Endothelial cell of umbilical vein (primary cell): Measurements from ENCODE around the gene RGS7. TPM values are rescaled to one million over a fixed set of nuclear protein-coding genes. Genes with fewer than 3 reads are reported as not detected.
"Not testable (repeated sequence)": the region's sequence is repeated elsewhere in the genome, so short reads cannot be mapped to it uniquely, and the experiment has no call there.

Experiments
- BruUV-seq: library from RNA; stranded (reverse); fragments of 400-500 nt; replicated peaks from 2 replicates; lab custom pipeline; 2021; lab: Mats Ljungman, UMichigan
- CTCF ChIA-PET: fragments of 300-600, 350-600 bp; sonication (Branson Sonifier 250); formaldehyde crosslinking; loops from one replicate; lab custom pipeline; 2021; ENCODE audit warnings: antibody characterized with exemption, inconsistent platforms; lab: Charles Lee
- POLR2A ChIA-PET: fragments of 300-600, 350-600 bp; sonication (Branson Sonifier 250); formaldehyde crosslinking; loops from one replicate; lab custom pipeline; 2021; ENCODE audit warnings: antibody characterized with exemption, inconsistent platforms; lab: Charles Lee
- DNase-seq: peaks from one replicate; pipeline ENCODE4 v3.0.0-alpha.2; 2011; ENCODE audit warnings: low read depth, low spot score
- FAIRE-seq: peaks from 2 replicates; lab custom pipeline; 2011; peaks lifted over from hg19 to GRCh38; lab: Jason Lieb, UNC
- H2AFZ ChIP-seq: 2 replicates; pipeline ENCODE4 v1.6.0; 2012; ENCODE audit warnings: low read depth, low read length, control low read depth, inconsistent platforms
- H3K27ac ChIP-seq: 2 replicates; pipeline ENCODE4 v1.5.1; 2011; ENCODE audit warnings: low read depth, mild to moderate bottlenecking, control low read depth, low read length, moderate library complexity; ENCODE audit not compliant: insufficient read depth
- H3K27me3 ChIP-seq, 2 experiments: 2 replicates each; pipeline versions ENCODE4 v1.6.0 to v1.6.1; 2011; ENCODE audit warnings: low read length in 2 of 2, mixed read lengths in 1 of 2; ENCODE audit not compliant: control insufficient read depth in 2 of 2, insufficient read depth in 2 of 2
- H3K36me3 ChIP-seq, 2 experiments: 2 replicates in 1 of 2; 3 replicates in 1 of 2; pipeline ENCODE4 v1.5.1; 2011; ENCODE audit warnings: low read length in 2 of 2, mild to moderate bottlenecking in 1 of 2, moderate library complexity in 1 of 2; ENCODE audit not compliant: control insufficient read depth in 2 of 2, insufficient read depth in 2 of 2; ENCODE audit errors: extremely low read depth in 1 of 2
- H3K4me1 ChIP-seq: 3 replicates; pipeline ENCODE4 v1.5.1; 2011; ENCODE audit warnings: mild to moderate bottlenecking, low read length; ENCODE audit not compliant: control insufficient read depth, insufficient read depth; ENCODE audit errors: extremely low read depth
- H3K4me2 ChIP-seq: 2 replicates; pipeline ENCODE4 v1.6.1; 2011; ENCODE audit warnings: low read length, control low read depth, mixed read lengths; ENCODE audit not compliant: insufficient read depth
- H3K4me3 ChIP-seq, 3 experiments: fragments of 200-600 bp in 1 of 3; sonication (generic), shearing (Covaris generic) in 1 of 3; replicated peaks in 1 of 3; 2 replicates each; pipeline ENCODE4 v1.5.1; 2011 to 2016; ENCODE audit warnings: control low read depth in 3 of 3, low read length in 3 of 3, mild to moderate bottlenecking in 2 of 3, inconsistent platforms in 1 of 3, low read depth in 1 of 3, moderate library complexity in 1 of 3; ENCODE audit not compliant: insufficient read depth in 1 of 3
- H3K79me2 ChIP-seq: 2 replicates; pipeline ENCODE4 v1.6.0; 2012; ENCODE audit warnings: low read length, inconsistent platforms; ENCODE audit not compliant: control insufficient read depth, insufficient read depth
- H3K9ac ChIP-seq: replicated peaks from 2 replicates; pipeline ENCODE3; 2011; ENCODE audit warnings: low read length, control low read depth; ENCODE audit not compliant: insufficient read depth; ENCODE audit errors: extremely low read depth
- H3K9me1 ChIP-seq: replicated peaks from 3 replicates; pipeline ENCODE4 v1.6.0; 2011; ENCODE audit warnings: mild to moderate bottlenecking, low read length; ENCODE audit not compliant: control insufficient read depth, insufficient read depth; ENCODE audit errors: extremely low read depth
- H3K9me3 ChIP-seq: replicated peaks from 2 replicates; pipeline ENCODE4 v1.5.1; 2012; ENCODE audit warnings: low read length, inconsistent platforms; ENCODE audit not compliant: control insufficient read depth, insufficient read depth
- H4K20me1 ChIP-seq: replicated peaks from 2 replicates; pipeline ENCODE3; 2011; ENCODE audit warnings: mild to moderate bottlenecking, low read length; ENCODE audit not compliant: control insufficient read depth, insufficient read depth; ENCODE audit errors: extremely low read depth
- EZH2 ChIP-seq: IDR thresholded peaks from 2 replicates; pipeline ENCODE4 v1.6.1; 2012; ENCODE audit warnings: borderline replicate concordance, low read depth, mild to moderate bottlenecking, moderate library complexity, low read length, inconsistent platforms; ENCODE audit not compliant: severe bottlenecking
- FOS ChIP-seq: IDR thresholded peaks from 2 replicates; pipeline ENCODE4 v1.6.1; 2011; ENCODE audit warnings: mild to moderate bottlenecking, low read length, moderate library complexity, borderline replicate concordance; ENCODE audit not compliant: insufficient read depth
- GATA2 ChIP-seq: IDR thresholded peaks from 2 replicates; pipeline ENCODE4 v1.7.0; 2011; ENCODE audit warnings: low read depth, mild to moderate bottlenecking, moderate library complexity, mixed read lengths, low read length; ENCODE audit not compliant: insufficient read length, insufficient read depth
- JUN ChIP-seq: IDR thresholded peaks from 2 replicates; pipeline ENCODE4 v1.6.1; 2011; ENCODE audit warnings: borderline replicate concordance, low read depth; ENCODE audit not compliant: insufficient read length, insufficient read depth
- MYC ChIP-seq: IDR thresholded peaks from one replicate; pipeline ENCODE4 v1.6.1; 2011; ENCODE audit warnings: mild to moderate bottlenecking, low read depth, low read length
- POLR2A ChIP-seq: IDR thresholded peaks from 2 replicates; pipeline ENCODE4 v1.6.1; 2012; ENCODE audit warnings: low read depth, mild to moderate bottlenecking, control low read depth, low read length
- POLR2AphosphoS5 ChIP-seq: IDR thresholded peaks from 2 replicates; pipeline ENCODE4 v1.6.1; 2012; ENCODE audit warnings: low read depth, mild to moderate bottlenecking, control low read depth, low read length, moderate library complexity; ENCODE audit not compliant: insufficient read depth
- dilution Hi-C: fragments of 300-500 bp; cut with MboI; formaldehyde crosslinking; loops from one replicate; pipeline ENCODE4 v1.15.0; 2019; ENCODE audit warnings: low sequenced_read_pairs; ENCODE audit not compliant: extremely low pct_ligation_motif_present
- intact Hi-C: fragments of 100-400 bp; cut with micrococcal nuclease; formaldehyde crosslinking; loops from one replicate; pipeline ENCODE4 v1.10.0; 2022
- polyA plus RNA-seq, 4 experiments: library from polyadenylated mRNA; depleted of rRNA in 3 of 4; stranded (reverse) in 3 of 4; unstranded in 1 of 4; fragments of >200 nt; gene quantifications; 2 replicates each; pipeline versions ENCODE4 v1.2.1 to v1.2.3, GENCODE V29; 2011 to 2012; ENCODE audit warnings: missing spikeins in 1 of 4
- total RNA-seq: library from RNA; stranded (reverse); gene quantifications from 2 replicates; pipeline ENCODE4 v1.2.3, GENCODE V29; 2021
- TF ChIP-seq, protein P1 (sequence below): IDR thresholded peaks from 2 replicates; pipeline ENCODE4 v1.6.1; 2011; ENCODE audit not compliant: insufficient read depth, insufficient read length
- TF ChIP-seq, protein P2 (sequence below), 2 donors: IDR thresholded peaks; 1 replicate in 1 of 2; 2 replicates in 1 of 2; pipeline ENCODE4 v1.5.1; 2011; ENCODE audit warnings: low read length in 2 of 2, mild to moderate bottlenecking in 2 of 2, moderate library complexity in 2 of 2, control low read depth in 1 of 2, inconsistent platforms in 1 of 2, low read depth in 1 of 2; ENCODE audit not compliant: insufficient read depth in 1 of 2; ENCODE audit errors: extremely low read depth in 1 of 2

RGS7 gene
- total and polyA plus RNA-seq, 2 donors (not counting 3 experiments of a cell fraction or from before 2014, with no cell fraction given), result 0.43 to 0.44 TPM

DNA sequence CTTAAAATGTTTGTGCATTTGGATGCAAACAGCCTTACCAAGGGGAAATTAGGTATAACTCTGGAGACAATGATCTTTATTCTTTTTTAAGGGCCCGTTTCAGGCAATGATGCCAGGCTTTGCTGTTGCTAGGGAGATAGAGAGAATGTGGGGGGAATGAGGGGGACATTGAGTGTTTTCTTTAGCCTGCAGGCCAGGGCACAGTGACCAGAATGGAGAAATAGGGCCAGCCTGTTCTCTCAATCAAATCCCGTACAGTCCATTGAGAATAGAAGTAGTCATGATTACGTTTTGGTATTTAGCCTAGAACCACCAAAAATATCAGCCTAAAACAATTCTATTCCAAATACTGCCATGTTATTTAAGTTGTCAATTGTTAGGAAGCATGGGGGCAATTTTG is 49.0 kb downstream of the RGS7 start:
- Histone ChIP-seq H3K4me3 (no peak overlapping the region), H3K9ac (no peak overlapping the region), H3K4me2 (no peak overlapping the region), H3K79me2 (no peaks in the 10 kb centered on the region), H3K27ac (no peak overlapping the region), H2AFZ (no peak overlapping the region), H3K4me1 (no peaks in the 10 kb centered on the region), H3K9me1 (no peaks in the 10 kb centered on the region), H3K9me3 (peaks cover 3% of the 10 kb centered on the region), H4K20me1 (no peaks in the 10 kb centered on the region), H3K36me3 (no peaks in the 10 kb centered on the region), H3K27me3 (no peaks in the 10 kb centered on the region)
- intact Hi-C loops (no loop called here), dilution Hi-C loops (no loop called here)
- DNase-seq (no peak), FAIRE-seq (no peak)
- BruUV-seq, result no TSS peak
- ChIA-PET CTCF (no interaction called here), POLR2A (no interaction called here)
- TF ChIP-seq, protein P1, sequence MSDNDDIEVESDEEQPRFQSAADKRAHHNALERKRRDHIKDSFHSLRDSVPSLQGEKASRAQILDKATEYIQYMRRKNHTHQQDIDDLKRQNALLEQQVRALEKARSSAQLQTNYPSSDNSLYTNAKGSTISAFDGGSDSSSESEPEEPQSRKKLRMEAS, result no peak

DNA sequence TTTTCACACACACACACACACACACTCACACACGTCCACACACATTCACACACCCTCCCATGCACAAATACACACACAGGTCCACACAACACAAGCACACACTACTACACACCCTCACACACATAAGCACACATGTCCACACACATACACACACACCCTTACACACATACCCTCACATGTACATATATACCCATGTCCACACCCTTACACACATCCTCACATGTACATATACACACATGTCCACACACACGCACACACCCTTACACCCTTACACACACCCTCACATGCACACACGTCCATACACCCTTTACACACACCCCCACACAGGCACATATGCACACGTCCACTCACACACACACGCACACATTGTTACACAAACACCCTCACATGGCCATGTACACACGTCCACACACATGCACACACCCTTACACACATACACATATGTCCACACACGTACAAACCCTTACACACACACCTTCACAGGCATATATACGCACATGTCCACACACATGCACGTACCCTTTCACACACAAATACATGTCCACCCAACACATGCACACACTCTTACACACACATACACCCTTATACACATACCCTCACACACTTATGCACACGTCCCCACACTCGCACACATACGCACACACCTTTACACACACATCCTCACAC is 50.7 kb downstream of the RGS7 start:
- CTCF ChIA-PET, result no interaction called here

DNA sequence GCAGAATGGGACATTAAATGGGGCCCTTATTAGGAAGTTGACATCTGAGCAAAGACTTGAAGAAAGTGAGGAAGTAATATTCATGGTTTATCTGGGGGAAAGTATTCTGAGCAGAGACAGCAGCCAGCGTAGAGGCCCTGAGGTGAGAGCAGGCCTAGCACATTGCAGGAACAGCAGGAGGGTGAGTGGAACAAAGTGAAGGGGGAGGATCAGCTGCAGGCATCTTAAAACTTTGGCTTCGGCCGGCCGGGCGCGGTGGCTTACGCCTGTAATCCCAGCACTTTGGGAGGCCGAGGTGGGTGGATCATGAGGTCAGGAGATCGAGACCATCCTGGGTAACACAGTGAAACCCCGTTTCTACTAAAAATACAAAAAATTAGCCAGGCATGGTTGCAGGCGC is 55.0 kb downstream of the RGS7 start:
- H4K20me1 ChIP-seq, H3K4me3 ChIP-seq, POLR2A ChIA-PET, CTCF ChIA-PET, H2AFZ ChIP-seq, BruUV-seq, H3K27ac ChIP-seq, dilution Hi-C loops, H3K36me3 ChIP-seq, H3K27me3 ChIP-seq, H3K4me1 ChIP-seq, intact Hi-C loops, DNase-seq, FAIRE-seq, H3K79me2 ChIP-seq, H3K9me3 ChIP-seq, H3K4me2 ChIP-seq, H3K9ac ChIP-seq, H3K9me1 ChIP-seq: not testable (repeated sequence)

More for the DNA sequence above, 50.7 kb downstream of the RGS7 start:
- no peak for DNase-seq
- FAIRE-seq, result no peak
- Histone ChIP-seq H3K79me2 (no peaks in the 10 kb centered on the region), H3K4me2 (no peak overlapping the region), H3K36me3 (no peaks in the 10 kb centered on the region), H3K9me1 (no peaks in the 10 kb centered on the region), H3K27ac (no peak overlapping the region), H3K9me3 (peaks cover 3% of the 10 kb centered on the region), H3K9ac (no peak overlapping the region), H3K4me1 (no peaks in the 10 kb centered on the region), H4K20me1 (no peaks in the 10 kb centered on the region), H2AFZ (no peak overlapping the region), H3K27me3 (no peaks in the 10 kb centered on the region), H3K4me3 (no peak overlapping the region)
- intact Hi-C loops (no loop called here), dilution Hi-C loops (no loop called here)
- BruUV-seq, result no TSS peak
- TF ChIP-seq, protein P2, sequence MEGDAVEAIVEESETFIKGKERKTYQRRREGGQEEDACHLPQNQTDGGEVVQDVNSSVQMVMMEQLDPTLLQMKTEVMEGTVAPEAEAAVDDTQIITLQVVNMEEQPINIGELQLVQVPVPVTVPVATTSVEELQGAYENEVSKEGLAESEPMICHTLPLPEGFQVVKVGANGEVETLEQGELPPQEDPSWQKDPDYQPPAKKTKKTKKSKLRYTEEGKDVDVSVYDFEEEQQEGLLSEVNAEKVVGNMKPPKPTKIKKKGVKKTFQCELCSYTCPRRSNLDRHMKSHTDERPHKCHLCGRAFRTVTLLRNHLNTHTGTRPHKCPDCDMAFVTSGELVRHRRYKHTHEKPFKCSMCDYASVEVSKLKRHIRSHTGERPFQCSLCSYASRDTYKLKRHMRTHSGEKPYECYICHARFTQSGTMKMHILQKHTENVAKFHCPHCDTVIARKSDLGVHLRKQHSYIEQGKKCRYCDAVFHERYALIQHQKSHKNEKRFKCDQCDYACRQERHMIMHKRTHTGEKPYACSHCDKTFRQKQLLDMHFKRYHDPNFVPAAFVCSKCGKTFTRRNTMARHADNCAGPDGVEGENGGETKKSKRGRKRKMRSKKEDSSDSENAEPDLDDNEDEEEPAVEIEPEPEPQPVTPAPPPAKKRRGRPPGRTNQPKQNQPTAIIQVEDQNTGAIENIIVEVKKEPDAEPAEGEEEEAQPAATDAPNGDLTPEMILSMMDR (IDR thresholded peaks at IDR 0.05; ENCODE audit: extremely low read depth in 1 of 2, insufficient read depth in 1 of 2, low read depth in 1 of 2, low read length in 2 of 2), result no peak
- TF ChIP-seq EZH2 (no peak), FOS (no peak), MYC (no peak), GATA2 (no peak), POLR2AphosphoS5 (no peak), POLR2A (no peak), JUN (no peak)
- TF ChIP-seq, protein P1, result no peak
- POLR2A ChIA-PET, result no interaction called here
